Psoas muscle (tissue), 8 donors: Measurements from ENCODE around the gene EYS. TPM values are rescaled to one million over a fixed set of nuclear protein-coding genes. Genes with fewer than 3 reads are reported as not detected.

Source experiments
- ATAC-seq, 4 donors: fragments of 200-7000 bp; cut with Tn5 transposase; one replicate each; pipeline ENCODE4 v1.9.1; 2020; ENCODE audit warnings: moderate library complexity in 3 of 4, mild to moderate bottlenecking in 2 of 4
- DNase-seq, 2 donors: peaks; one replicate each; pipeline ENCODE4 v3.0.0-alpha.2; 2020
- H3K27ac ChIP-seq: fragments of 200-600 bp; one replicate; pipeline ENCODE4 v1.8.0; 2022
- H3K27me3 ChIP-seq, 3 donors: fragments of 200-600 bp in 1 of 3; one replicate each; pipeline versions ENCODE4 v1.6.1 to v1.8.0; 2013 to 2022; ENCODE audit warnings: low read length in 2 of 3, mild to moderate bottlenecking in 2 of 3, moderate library complexity in 1 of 3; ENCODE audit not compliant: insufficient read depth in 3 of 3
- H3K36me3 ChIP-seq, 2 donors: fragments of 200-600 bp in 1 of 2; one replicate each; pipeline versions ENCODE4 v1.6.1 to v1.8.0; 2013 to 2022; ENCODE audit warnings: low read depth in 1 of 2, mild to moderate bottlenecking in 1 of 2, moderate library complexity in 1 of 2; ENCODE audit not compliant: insufficient read depth in 1 of 2
- H3K4me1 ChIP-seq: fragments of 200-600 bp; one replicate; pipeline ENCODE4 v1.8.0; 2022
- H3K4me3 ChIP-seq: fragments of 200-600 bp; one replicate; pipeline ENCODE4 v1.8.0; 2022; ENCODE audit warnings: mild to moderate bottlenecking
- H3K9me3 ChIP-seq: fragments of 200-600 bp; one replicate; pipeline ENCODE4 v1.8.0; 2022
- CTCF ChIP-seq: fragments of 200-600 bp; IDR thresholded peaks from one replicate; pipeline ENCODE4 v1.8.0; 2022; ENCODE audit warnings: antibody characterized with exemption
- WGBS, 3 donors: extraction: QIAGEN DNeasy Blood & Tissue Kit; methylation state at CpG; one replicate each; pipeline versions ENCODE4 v1.1.6 to v1.1.7; 2013; 5-methylcytosine and 5-hydroxymethylcytosine counted together
- intact Hi-C, 2 donors: fragments of 100-400 bp; cut with DNase I; formaldehyde crosslinking; loops; one replicate each; pipeline versions ENCODE4 v1.11.0 to v1.14.2; 2022
- polyA plus RNA-seq, 3 donors: library from polyadenylated mRNA; stranded (reverse); fragments of 200-250 nt; gene quantifications; one replicate each; pipeline ENCODE4 v1.2.3, GENCODE V29; 2013
- total RNA-seq, 4 donors: library from RNA; stranded (reverse); fragmentation: NEBNext Ultra II Directional in 2 of 4; extraction: Animal tissue kit (Norgen Biotek cat#: 25700) in 2 of 4; gene quantifications; one replicate each; pipeline versions ENCODE4 v1.2.1 to v1.2.4, GENCODE V29; 2021 to 2023
- donor health status: healthy with polysubstance abuse.
- donor health status: DM: no; HTN: no; CAD: no; lungs with moderate emphysema.
- donor health status: Bipolar disorder and iron deficiency.
- donor health status: healthy.
- donor health status: DM: yes; HTN: yes; CAD: no.
- donor health status: DM: no; HTN: no; CAD: no.
- donor health status: DM: no; HTN: no; CAD: no.
- donor health status: DM: yes; HTN: yes; CAD: no.

Gene EYS
- total and polyA plus RNA-seq, 7 donors = under 0.01 TPM; not detected in 6

GRCh38 chr6:65299236-65299635, 407.8 kb downstream of the EYS start:
- Histone ChIP-seq H3K4me1 (no peaks in the 10 kb centered on the region), H3K4me3 (no peak overlapping the region), H3K9me3 (no peaks in the 10 kb centered on the region), H3K27ac (no peak overlapping the region), H3K36me3 (no peaks in the 10 kb centered on the region), H3K27me3 (no peaks in the 10 kb centered on the region)
- intact Hi-C loops = no loop called here
- WGBS, 3 donors = 53 to 67% (median 57%) methylated on average over 2 of the region's 2 CpGs
- no peak for DNase-seq
- no peak for TF ChIP-seq CTCF
- ATAC-seq = no peak

- Histone ChIP-seq H3K27me3 (no peaks in the 10 kb centered on the region), H3K4me3 (no peak overlapping the region), H3K9me3 (no peaks in the 10 kb centered on the region), H3K4me1 (no peaks in the 10 kb centered on the region), H3K36me3 (no peaks in the 10 kb centered on the region), H3K27ac (no peak overlapping the region)
- no peak for DNase-seq
- 53 to 66% (median 55%) methylated on average over 4 of the region's 4 CpGs for WGBS, 3 donors
- intact Hi-C loops = no loop called here
- no peak for TF ChIP-seq CTCF
- ATAC-seq = no peak
Observed at GRCh38 chr6:65295812-65296211, 411.2 kb downstream of the EYS start.

GRCh38 chr6:65289491-65289890, 417.5 kb downstream of the EYS start:
- Histone ChIP-seq H3K27me3 (no peaks in the 10 kb centered on the region), H3K27ac (no peak overlapping the region), H3K4me1 (no peaks in the 10 kb centered on the region), H3K4me3 (no peak overlapping the region), H3K9me3 (no peaks in the 10 kb centered on the region), H3K36me3 (no peaks in the 10 kb centered on the region)
- TF ChIP-seq CTCF = no peak
- ATAC-seq (no peak), DNase-seq (no peak)
- WGBS, 3 donors = 89 to 92% (median 92%) methylated on average over 2 of the region's 2 CpGs
- intact Hi-C loops = no loop called here

- Histone ChIP-seq H3K27me3 (no peaks in the 10 kb centered on the region), H3K9me3 (no peaks in the 10 kb centered on the region), H3K4me3 (no peak overlapping the region), H3K4me1 (no peaks in the 10 kb centered on the region), H3K36me3 (no peaks in the 10 kb centered on the region), H3K27ac (no peak overlapping the region)
- intact Hi-C loops = no loop called here
- TF ChIP-seq CTCF = no peak
- ATAC-seq (no peak), DNase-seq (no peak)
Observed at GRCh38 chr6:65285275-65285674, 421.8 kb downstream of the EYS start.

GRCh38 chr6:65280060-65280459, 427.0 kb downstream of the EYS start:
- H3K4me1 ChIP-seq = no peaks in the 10 kb centered on the region
- no peaks in the 10 kb centered on the region for H3K27me3 ChIP-seq
- WGBS, 3 donors = 81 to 89% (median 88%) methylated on average over 3 of the region's 3 CpGs
- H3K27ac ChIP-seq = no peak overlapping the region
- intact Hi-C loops = no loop called here
- TF ChIP-seq CTCF = no peak
- no peak for ATAC-seq
- H3K4me3 ChIP-seq = no peak overlapping the region
- H3K9me3 ChIP-seq = no peaks in the 10 kb centered on the region
- DNase-seq = no peak
- no peaks in the 10 kb centered on the region for H3K36me3 ChIP-seq
